NCI-H1092 (cell line): Measurements from ENCODE around the gene ERICH3.

ENCODE experiments used
- DNase-seq: peaks from one replicate; lab custom pipeline; 2025; lab: John Stamatoyannopoulos, UW

The ERICH3 gene

DNA sequence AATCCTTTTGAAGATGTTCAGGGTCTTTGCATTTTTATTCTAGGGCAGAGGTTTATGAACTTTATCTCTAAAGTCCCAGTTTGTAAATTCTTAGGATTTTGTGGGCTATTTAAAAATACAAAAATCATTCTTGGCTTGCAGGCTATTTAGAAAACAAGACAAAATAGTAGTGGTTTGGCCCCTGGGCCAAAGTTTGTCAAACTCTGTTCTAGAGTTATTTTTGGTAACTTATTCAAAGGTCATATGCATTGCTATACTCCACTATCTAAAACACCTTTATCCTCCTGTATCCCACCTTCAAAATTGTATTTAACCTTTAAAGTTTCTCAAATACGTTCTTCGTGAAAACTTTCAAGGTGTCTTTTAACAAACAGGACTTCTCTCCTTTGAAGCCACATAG, 85.7 kb downstream of the ERICH3 start:
- no peak for DNase-seq

DNA sequence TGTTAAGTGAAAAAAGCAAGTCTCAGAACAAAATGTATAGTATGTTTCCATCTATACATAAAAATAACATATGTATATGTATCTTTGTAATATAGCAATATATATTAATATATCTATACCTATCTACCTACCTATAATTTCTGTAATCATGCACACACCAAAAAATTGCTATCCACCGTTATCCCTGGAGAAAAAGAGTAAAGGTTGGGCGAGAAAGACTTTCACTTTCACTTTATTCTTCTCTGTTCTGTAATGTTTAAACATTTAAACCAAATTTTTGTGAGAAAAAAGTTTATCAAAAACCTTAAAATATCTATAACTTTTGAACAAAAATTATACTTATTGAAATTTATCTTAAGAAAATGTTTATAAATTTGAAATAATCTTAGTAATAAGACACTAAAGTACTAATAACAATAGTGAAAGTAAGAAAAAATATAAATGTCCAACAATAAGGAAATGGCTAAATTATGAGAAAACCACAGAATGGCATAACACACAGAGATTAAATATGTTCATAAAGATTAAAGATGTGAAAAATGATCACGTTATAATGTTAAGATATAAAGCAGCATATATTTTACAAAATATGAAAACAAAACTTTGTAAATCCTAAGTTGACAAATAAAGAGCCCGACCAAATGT, 87.2 kb downstream of the ERICH3 start:
- DNase-seq = no peak

- no peak for DNase-seq
These were observed 89.4 kb downstream of the ERICH3 start for GRCh38 chr1:74584185-74584584.

- no peak for DNase-seq
These were observed 90.2 kb downstream of the ERICH3 start for GRCh38 chr1:74583397-74583796.

GRCh38 chr1:74579425-74579824, 94.2 kb downstream of the ERICH3 start:
- DNase-seq = no peak

DNA sequence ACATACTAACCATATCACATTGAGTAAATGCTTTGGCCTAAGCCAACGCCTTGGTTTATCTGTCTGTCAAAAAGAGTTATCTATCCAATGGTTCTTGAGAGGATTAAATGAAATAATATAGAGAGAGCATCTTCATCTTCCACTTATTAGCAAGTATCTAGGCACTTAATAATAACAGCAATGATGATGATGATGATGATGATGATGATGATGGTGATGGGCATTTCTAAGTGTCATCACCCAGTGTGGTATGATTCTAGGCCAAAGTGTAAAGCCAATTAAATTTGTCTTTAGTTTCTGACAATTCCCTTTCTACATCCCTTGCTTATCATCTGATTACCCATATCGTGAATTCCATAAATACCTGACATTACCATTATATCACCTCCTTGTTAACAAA, 95.5 kb downstream of the ERICH3 start:
- no peak for DNase-seq

DNA sequence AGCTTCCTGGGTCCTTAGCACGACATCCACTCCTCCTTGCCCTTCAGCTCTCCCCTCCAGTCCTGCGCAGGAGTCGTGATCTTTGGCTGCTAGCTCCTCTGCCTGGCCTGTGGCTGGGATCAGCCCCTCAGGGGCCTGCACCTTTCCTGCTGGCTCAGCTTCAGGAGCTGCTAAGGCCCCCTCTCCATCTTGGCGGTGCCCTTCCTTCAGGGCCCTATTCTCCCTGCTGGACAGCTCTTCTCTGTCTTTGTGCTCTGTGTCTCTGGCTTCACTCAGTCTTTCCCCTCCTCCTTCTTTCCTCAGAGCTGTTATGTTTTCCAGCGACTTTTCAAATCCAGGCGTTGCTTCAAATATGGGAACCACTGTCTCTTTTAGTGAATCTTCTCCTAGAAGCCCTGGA, 101.7 kb downstream of the ERICH3 start:
- DNase-seq = no peak

DNA sequence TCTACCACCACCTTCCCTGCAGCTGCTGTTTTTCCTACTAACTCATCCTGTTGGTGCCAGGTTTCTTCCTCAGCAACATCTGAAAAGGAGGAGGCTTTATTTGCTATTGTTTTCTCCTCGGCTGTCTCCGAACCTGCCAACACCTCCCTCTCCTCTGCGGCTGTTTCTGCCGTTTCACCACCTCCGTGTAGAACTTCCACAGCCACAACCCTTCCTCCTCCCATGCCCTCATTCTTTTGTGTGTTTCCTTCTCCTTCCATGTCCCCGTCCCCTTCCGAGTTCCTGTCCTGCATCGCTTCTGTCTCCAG, 102.1 kb downstream of the ERICH3 start:
- DNase-seq = no peak

DNA sequence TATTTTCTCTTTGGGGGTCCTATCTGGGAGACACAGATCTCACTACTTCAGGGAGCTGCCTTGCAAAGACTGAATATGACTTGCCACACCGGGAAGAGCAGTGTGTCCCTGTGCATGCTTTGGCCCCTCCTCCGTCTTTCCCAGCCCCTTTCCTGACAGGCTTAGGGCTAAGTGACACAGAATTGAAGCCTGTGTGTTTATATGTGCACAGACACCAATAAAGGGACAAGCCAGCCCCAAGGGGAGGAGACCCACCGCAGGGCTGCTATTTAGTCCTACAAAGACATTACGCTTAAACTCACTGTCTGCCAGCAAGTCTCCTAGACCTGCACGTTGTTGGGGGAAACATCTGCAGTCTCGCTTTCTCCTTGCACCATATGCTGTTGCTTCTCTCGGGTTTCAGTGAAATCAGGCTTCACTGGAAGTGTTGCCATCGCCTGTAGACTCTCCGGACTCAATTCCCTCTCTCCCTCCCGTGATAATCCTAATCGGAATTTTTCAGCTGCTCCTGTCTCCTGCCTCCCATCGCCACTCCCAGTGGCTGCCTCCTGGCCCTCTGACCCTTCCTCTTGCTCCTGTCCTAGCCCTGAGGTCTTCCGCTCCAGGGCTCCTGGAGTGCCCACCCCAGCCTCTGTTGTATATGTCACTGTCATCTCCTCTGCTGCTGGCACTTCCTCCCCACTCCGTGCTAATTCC, 102.6 kb downstream of the ERICH3 start:
- no peak for DNase-seq

GRCh38 chr1:74549932-74550331, 123.7 kb downstream of the ERICH3 start:
- no peak for DNase-seq

GRCh38 chr1:74548961-74549750, 124.4 kb downstream of the ERICH3 start:
- DNase-seq = no peak

- no peak for DNase-seq
These were observed 127.8 kb downstream of the ERICH3 start for GRCh38 chr1:74545821-74546220.

- no peak for DNase-seq
These were observed 139.4 kb downstream of the ERICH3 start for GRCh38 chr1:74534241-74534640.

DNA sequence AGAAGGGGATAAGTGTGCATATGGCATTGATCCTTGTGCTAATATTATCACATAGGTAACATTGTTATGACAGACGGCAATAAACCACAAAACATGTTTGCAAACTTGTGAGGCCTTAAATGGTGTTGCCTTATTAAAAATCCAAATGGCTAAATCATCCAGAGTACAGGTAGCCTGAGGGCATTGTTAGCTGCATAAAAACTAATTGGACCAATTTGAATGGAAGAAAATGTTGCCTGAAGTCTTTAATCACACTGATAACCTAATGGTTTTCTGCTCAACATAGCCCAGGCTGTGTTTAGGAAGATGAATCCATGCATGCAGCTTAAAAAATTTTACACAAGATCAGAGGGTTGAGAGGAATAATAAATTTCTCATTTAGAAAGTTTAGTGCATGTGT, 141.8 kb downstream of the ERICH3 start:
- no peak for DNase-seq

DNA sequence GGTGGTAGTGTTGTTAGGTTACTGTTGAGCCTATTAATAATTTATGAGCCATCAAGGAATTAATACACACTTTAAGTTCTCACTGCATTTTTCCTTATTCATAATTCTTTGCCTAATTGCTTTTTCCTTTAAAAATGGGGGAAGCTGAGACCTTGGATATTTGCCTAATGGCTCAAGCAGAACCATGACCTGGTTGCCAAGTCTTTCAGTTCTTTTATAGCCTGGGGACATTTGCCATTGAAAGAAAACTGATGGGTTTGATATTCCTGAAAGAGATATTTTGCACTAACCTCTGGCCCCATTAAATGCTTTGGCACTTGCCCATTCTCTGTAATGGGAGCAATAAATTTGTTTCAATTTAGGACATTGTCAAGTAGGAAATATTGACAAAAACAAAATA, 142.7 kb downstream of the ERICH3 start:
- no peak for DNase-seq

DNA sequence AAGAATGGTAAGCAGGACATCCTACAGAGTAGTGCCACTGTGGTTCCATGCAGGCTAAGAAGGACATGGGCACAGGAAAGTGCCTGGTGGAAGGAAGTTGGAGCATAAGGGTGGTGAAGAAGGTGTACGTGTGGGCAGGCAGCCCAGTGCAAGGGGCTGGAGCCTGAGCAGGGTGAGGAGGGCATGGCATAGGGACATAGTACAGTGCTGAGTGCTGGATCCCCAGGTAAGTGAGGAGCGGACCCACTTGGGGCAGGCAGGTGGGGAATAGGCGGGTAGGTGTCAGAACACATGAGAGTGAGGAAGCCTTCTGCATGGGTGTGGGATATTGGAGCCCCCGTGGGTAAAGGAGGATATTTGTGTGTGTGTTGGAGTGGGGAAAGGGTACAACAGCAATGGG, 145.5 kb downstream of the ERICH3 start:
- no peak for DNase-seq

DNA sequence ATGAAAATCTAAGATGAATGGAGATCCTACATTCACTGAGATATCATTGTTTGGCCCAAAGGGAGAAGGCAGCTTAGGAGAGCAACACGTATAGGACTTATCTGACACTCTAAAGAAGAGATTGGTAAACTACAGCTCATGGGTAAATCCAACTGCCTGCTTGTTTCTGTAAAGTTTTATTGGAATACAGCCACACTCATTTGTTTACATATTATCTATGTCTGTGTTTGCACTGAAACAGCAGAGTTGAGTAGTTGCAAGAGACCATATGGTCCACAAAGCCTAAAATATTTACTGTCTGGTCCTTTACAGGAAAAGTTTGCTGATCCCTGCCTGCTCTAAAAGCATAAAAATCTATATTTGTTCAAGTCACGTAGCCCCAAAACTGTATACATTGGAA, 146.9 kb downstream of the ERICH3 start:
- DNase-seq = no peak

GRCh38 chr1:74523873-74524480, 149.6 kb downstream of the ERICH3 start:
- no peak for DNase-seq

- DNase-seq = no peak
These were observed 151.4 kb downstream of the ERICH3 start for GRCh38 chr1:74522148-74522547.
